ENCODE measurements around the gene SH3RF3. TPM values are rescaled to one million over a fixed set of nuclear protein-coding genes. Genes with fewer than 3 reads are reported as not detected.

Gene SH3RF3
- total RNA-seq, 1 experiment from 2014 or later: 4.9 TPM

DNA sequence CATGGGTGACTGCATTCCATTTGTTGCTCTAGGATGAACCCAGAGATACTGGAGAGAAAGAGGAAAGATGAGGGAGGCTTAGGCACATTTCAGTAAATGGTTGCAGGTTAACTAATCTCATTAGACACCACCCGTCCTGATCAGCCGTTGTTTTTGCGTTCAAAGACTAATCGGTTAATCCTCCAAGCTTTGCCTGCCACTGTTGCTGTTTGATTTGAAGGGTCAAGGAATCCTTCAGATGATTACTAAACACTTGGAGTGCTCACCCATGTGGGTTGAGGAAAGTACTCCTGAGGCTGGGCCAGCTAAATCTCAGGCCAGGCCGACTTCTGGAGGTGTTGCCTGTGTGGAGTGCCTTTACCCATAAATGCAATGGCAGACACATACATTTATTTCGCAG is 8.6 kb downstream of the SH3RF3 start:
- no peaks in the 10 kb centered on the region for H3K36me3 ChIP-seq (ENCODE audit: control insufficient read depth, insufficient read depth, low read length)
- in situ Hi-C loops (cut with HindIII; ENCODE audit: low pct_unique_long_range_greater_than_20kb, low sequenced_read_pairs): no loop called here
- intact Hi-C loops (cut with micrococcal nuclease; ENCODE audit: unreplicated experiment): no loop called here
- no peak overlapping the region for H3K27ac ChIP-seq (ENCODE audit: low read length)
- no peak overlapping the region for H3K4me3 ChIP-seq (ENCODE audit: low read depth in 2 of 2, low read length in 2 of 2)
- H3K9me3 ChIP-seq (ENCODE audit: control insufficient read depth, insufficient read depth, low read depth, low read length): no peaks in the 10 kb centered on the region
- DNase-seq (ENCODE audit: low read depth, low spot score) (no peak), ATAC-seq (no peak)
- BruUV-seq (replicated peaks): no TSS peak
- ChIA-PET CTCF (no interaction called here), POLR2A (no interaction called here)
- H3K4me1 ChIP-seq (ENCODE audit: control insufficient read depth, insufficient read depth, low read length): peaks cover 46% of the 10 kb centered on the region
- H3K27me3 ChIP-seq (ENCODE audit: control insufficient read depth, insufficient read depth, low read length): peaks cover under 1% of the 10 kb centered on the region; the same call in 1 of the 2 replicates
- TF ChIP-seq POLR2AphosphoS5 (IDR thresholded peaks at IDR 0.05; ENCODE audit: low read depth, low read length) (no peak), SIN3A (IDR thresholded peaks at IDR 0.05; ENCODE audit: borderline replicate concordance, insufficient read depth, low read depth, low read length) (no peak)

DNA sequence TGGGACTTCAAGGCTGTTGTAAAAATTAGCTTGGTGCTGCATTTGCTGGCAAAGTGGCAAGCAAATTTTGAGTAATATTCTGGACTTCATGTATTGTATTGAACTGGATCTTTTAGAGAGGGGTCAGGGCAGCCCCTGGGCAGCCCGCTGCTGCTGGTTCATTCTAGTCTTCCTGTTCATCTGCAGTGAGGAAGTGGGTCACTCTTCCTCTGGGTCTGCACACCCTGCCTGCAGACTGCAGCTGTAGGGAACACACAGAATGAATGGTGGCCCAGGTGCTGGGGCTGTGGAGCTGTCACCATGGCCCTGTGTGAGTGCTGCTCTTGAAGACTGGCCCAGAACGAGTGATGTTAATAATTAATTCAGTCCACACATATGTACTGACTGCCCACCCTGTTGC is 9.4 kb downstream of the SH3RF3 start:
- Histone ChIP-seq H3K4me3 (ENCODE audit: low read depth in 2 of 2, low read length in 2 of 2) (no peak overlapping the region), H3K9me3 (ENCODE audit: control insufficient read depth, insufficient read depth, low read depth, low read length) (no peaks in the 10 kb centered on the region), H3K27ac (ENCODE audit: low read length) (no peak overlapping the region), H3K36me3 (ENCODE audit: control insufficient read depth, insufficient read depth, low read length) (no peaks in the 10 kb centered on the region), H3K4me1 (ENCODE audit: control insufficient read depth, insufficient read depth, low read length) (peaks cover 46% of the 10 kb centered on the region), H3K27me3 (ENCODE audit: control insufficient read depth, insufficient read depth, low read length) (no peaks in the 10 kb centered on the region)
- ATAC-seq: no peak
- BruUV-seq (replicated peaks): no TSS peak
- intact Hi-C loops (cut with micrococcal nuclease; ENCODE audit: unreplicated experiment) (no loop called here), in situ Hi-C loops (cut with HindIII; ENCODE audit: low pct_unique_long_range_greater_than_20kb, low sequenced_read_pairs) (no loop called here)
- TF ChIP-seq POLR2AphosphoS5 (IDR thresholded peaks at IDR 0.05; ENCODE audit: low read depth, low read length) (no peak), TCF7L2 (IDR thresholded peaks at IDR 0.05; ENCODE audit: low read depth, low read length) (no peak), SIN3A (IDR thresholded peaks at IDR 0.05; ENCODE audit: borderline replicate concordance, insufficient read depth, low read depth, low read length) (no peak)
- TF ChIP-seq, protein P1, sequence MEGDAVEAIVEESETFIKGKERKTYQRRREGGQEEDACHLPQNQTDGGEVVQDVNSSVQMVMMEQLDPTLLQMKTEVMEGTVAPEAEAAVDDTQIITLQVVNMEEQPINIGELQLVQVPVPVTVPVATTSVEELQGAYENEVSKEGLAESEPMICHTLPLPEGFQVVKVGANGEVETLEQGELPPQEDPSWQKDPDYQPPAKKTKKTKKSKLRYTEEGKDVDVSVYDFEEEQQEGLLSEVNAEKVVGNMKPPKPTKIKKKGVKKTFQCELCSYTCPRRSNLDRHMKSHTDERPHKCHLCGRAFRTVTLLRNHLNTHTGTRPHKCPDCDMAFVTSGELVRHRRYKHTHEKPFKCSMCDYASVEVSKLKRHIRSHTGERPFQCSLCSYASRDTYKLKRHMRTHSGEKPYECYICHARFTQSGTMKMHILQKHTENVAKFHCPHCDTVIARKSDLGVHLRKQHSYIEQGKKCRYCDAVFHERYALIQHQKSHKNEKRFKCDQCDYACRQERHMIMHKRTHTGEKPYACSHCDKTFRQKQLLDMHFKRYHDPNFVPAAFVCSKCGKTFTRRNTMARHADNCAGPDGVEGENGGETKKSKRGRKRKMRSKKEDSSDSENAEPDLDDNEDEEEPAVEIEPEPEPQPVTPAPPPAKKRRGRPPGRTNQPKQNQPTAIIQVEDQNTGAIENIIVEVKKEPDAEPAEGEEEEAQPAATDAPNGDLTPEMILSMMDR (IDR thresholded peaks at IDR 0.05): no peak
- TF ChIP-seq, protein P2, sequence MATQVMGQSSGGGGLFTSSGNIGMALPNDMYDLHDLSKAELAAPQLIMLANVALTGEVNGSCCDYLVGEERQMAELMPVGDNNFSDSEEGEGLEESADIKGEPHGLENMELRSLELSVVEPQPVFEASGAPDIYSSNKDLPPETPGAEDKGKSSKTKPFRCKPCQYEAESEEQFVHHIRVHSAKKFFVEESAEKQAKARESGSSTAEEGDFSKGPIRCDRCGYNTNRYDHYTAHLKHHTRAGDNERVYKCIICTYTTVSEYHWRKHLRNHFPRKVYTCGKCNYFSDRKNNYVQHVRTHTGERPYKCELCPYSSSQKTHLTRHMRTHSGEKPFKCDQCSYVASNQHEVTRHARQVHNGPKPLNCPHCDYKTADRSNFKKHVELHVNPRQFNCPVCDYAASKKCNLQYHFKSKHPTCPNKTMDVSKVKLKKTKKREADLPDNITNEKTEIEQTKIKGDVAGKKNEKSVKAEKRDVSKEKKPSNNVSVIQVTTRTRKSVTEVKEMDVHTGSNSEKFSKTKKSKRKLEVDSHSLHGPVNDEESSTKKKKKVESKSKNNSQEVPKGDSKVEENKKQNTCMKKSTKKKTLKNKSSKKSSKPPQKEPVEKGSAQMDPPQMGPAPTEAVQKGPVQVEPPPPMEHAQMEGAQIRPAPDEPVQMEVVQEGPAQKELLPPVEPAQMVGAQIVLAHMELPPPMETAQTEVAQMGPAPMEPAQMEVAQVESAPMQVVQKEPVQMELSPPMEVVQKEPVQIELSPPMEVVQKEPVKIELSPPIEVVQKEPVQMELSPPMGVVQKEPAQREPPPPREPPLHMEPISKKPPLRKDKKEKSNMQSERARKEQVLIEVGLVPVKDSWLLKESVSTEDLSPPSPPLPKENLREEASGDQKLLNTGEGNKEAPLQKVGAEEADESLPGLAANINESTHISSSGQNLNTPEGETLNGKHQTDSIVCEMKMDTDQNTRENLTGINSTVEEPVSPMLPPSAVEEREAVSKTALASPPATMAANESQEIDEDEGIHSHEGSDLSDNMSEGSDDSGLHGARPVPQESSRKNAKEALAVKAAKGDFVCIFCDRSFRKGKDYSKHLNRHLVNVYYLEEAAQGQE (IDR thresholded peaks at IDR 0.05; ENCODE audit: insufficient read depth in 1 of 2, low read depth in 2 of 2, low read length in 1 of 2): no peak
- CTCF ChIA-PET: no interaction called here
- POLR2A ChIA-PET: no interaction called here
- no peak for DNase-seq (ENCODE audit: low read depth, low spot score)

DNA sequence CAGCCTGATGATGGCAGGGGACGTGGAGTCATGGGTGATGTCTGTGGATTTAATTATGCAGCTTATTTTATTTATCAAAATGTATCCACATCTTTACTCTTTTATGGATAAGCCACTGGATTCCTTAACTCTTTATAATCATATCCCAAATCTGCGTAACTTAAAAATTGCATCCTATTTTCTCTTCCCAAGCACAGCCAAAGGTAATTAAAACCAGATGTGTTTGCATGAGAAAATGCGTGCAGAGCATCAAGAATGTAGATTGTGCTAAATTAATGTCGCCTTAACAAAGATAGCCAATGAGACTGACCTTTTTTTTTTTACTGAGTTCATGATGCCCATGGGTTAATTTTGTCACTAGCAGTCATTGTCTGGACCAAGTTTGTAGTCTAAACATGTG is 10.0 kb downstream of the SH3RF3 start:
- Histone ChIP-seq H3K27me3 (ENCODE audit: control insufficient read depth, insufficient read depth, low read length) (no peaks in the 10 kb centered on the region), H3K27ac (ENCODE audit: low read length) (no peak overlapping the region), H3K4me3 (ENCODE audit: low read depth in 2 of 2, low read length in 2 of 2) (no peak overlapping the region), H3K4me1 (ENCODE audit: control insufficient read depth, insufficient read depth, low read length) (peaks cover 46% of the 10 kb centered on the region), H3K36me3 (ENCODE audit: control insufficient read depth, insufficient read depth, low read length) (no peaks in the 10 kb centered on the region), H3K9me3 (ENCODE audit: control insufficient read depth, insufficient read depth, low read depth, low read length) (no peaks in the 10 kb centered on the region)
- DNase-seq (ENCODE audit: low read depth, low spot score): no peak
- ChIA-PET CTCF (no interaction called here), POLR2A (no interaction called here)
- TF ChIP-seq, protein P1 (IDR thresholded peaks at IDR 0.05): no peak
- TF ChIP-seq SIN3A (IDR thresholded peaks at IDR 0.05; ENCODE audit: borderline replicate concordance, insufficient read depth, low read depth, low read length): no peak
- TF ChIP-seq TCF7L2 (IDR thresholded peaks at IDR 0.05; ENCODE audit: low read depth, low read length): no peak
- no peak for TF ChIP-seq POLR2AphosphoS5 (IDR thresholded peaks at IDR 0.05; ENCODE audit: low read depth, low read length)
- TF ChIP-seq, protein P2 (IDR thresholded peaks at IDR 0.05; ENCODE audit: insufficient read depth in 1 of 2, low read depth in 2 of 2, low read length in 1 of 2): no peak
- no peak for ATAC-seq
- intact Hi-C loops (cut with micrococcal nuclease; ENCODE audit: unreplicated experiment): no loop called here
- BruUV-seq (replicated peaks): no TSS peak
- in situ Hi-C loops (cut with HindIII; ENCODE audit: low pct_unique_long_range_greater_than_20kb, low sequenced_read_pairs): no loop called here

All from Panc1 (cell line).